H9 (cell line): ENCODE measurements around the gene GDPGP1. TPM values are rescaled to one million over a fixed set of nuclear protein-coding genes. Genes with fewer than 3 reads are reported as not detected.

ENCODE experiments used
- DNase-seq: peaks from one replicate; pipeline ENCODE4 v3.0.0-alpha.2; 2017
- H2AFZ ChIP-seq: one replicate; pipeline ENCODE4 v1.6.1; 2013; ENCODE audit warnings: mild to moderate bottlenecking, low read length, control low read depth, moderate library complexity
- H2AK5ac ChIP-seq: 2 replicates; pipeline ENCODE4 v1.6.1; 2013; ENCODE audit warnings: low read length, control low read depth, mixed read lengths; ENCODE audit not compliant: insufficient read length
- H2BK120ac ChIP-seq: one replicate; pipeline ENCODE4 v1.6.1; 2013; ENCODE audit warnings: low read depth, mild to moderate bottlenecking, low read length, control low read depth, inconsistent platforms; ENCODE audit not compliant: poor library complexity, severe bottlenecking
- H2BK12ac ChIP-seq: 2 replicates; pipeline ENCODE4 v1.6.1; 2013; ENCODE audit warnings: low read length, control low read depth, mixed read lengths, low read depth; ENCODE audit not compliant: insufficient read length
- H2BK15ac ChIP-seq: 2 replicates; pipeline ENCODE4 v1.6.1; 2013; ENCODE audit warnings: low read depth, low read length, control low read depth
- H2BK20ac ChIP-seq: one replicate; pipeline ENCODE4 v1.6.1; 2013; ENCODE audit warnings: low read depth, mild to moderate bottlenecking, low read length, control low read depth, inconsistent platforms; ENCODE audit not compliant: poor library complexity, severe bottlenecking
- H2BK5ac ChIP-seq: 2 replicates; pipeline ENCODE4 v1.6.1; 2013; ENCODE audit warnings: low read length, control low read depth, mixed read lengths; ENCODE audit not compliant: insufficient read length
- H3K14ac ChIP-seq: 2 replicates; pipeline ENCODE4 v1.6.1; 2013; ENCODE audit warnings: low read length, control low read depth; ENCODE audit not compliant: insufficient read depth
- H3K18ac ChIP-seq: 2 replicates; pipeline ENCODE4 v1.6.1; 2013; ENCODE audit warnings: low read depth, mild to moderate bottlenecking, mixed read lengths, low read length, control low read depth; ENCODE audit not compliant: insufficient read length
- H3K23ac ChIP-seq: 2 replicates; pipeline ENCODE4 v1.6.1; 2013; ENCODE audit warnings: low read length, control low read depth, mixed read lengths, low read depth; ENCODE audit not compliant: insufficient read length
- H3K23me2 ChIP-seq: 2 replicates; pipeline ENCODE4 v1.6.1; 2013; ENCODE audit warnings: low read depth, mild to moderate bottlenecking, mixed read lengths, low read length, control low read depth; ENCODE audit not compliant: insufficient read length, poor library complexity, severe bottlenecking
- H3K27ac ChIP-seq: 2 replicates; pipeline ENCODE4 v1.5.1; 2013; ENCODE audit warnings: low read length, control low read depth, mixed read lengths, low read depth; ENCODE audit not compliant: insufficient read length
- H3K27me3 ChIP-seq: 2 replicates; pipeline ENCODE4 v1.6.1; 2013; ENCODE audit warnings: low read length, control low read depth, inconsistent platforms; ENCODE audit not compliant: insufficient read depth
- H3K4ac ChIP-seq: 2 replicates; pipeline ENCODE4 v1.6.1; 2013; ENCODE audit warnings: low read depth, mild to moderate bottlenecking, control low read depth, inconsistent platforms, low read length, moderate library complexity
- H3K4me1 ChIP-seq: 2 replicates; pipeline ENCODE4 v1.6.1; 2013; ENCODE audit warnings: low read length, control low read depth, inconsistent platforms; ENCODE audit not compliant: insufficient read depth
- H3K4me2 ChIP-seq: 2 replicates; pipeline ENCODE4 v1.6.1; 2013; ENCODE audit warnings: low read length, control low read depth, mixed read lengths; ENCODE audit not compliant: insufficient read length, insufficient read depth
- H3K56ac ChIP-seq: 2 replicates; pipeline ENCODE4 v1.6.1; 2013; ENCODE audit warnings: low read depth, mild to moderate bottlenecking, mixed read lengths, low read length, control low read depth; ENCODE audit not compliant: insufficient read length
- H3K79me1 ChIP-seq: 2 replicates; pipeline ENCODE4 v1.6.1; 2013; ENCODE audit warnings: low read depth, mild to moderate bottlenecking, moderate library complexity, low read length, control low read depth, inconsistent platforms; ENCODE audit not compliant: insufficient read depth, poor library complexity, severe bottlenecking
- H3K79me2 ChIP-seq: 2 replicates; pipeline ENCODE4 v1.6.1; 2013; ENCODE audit warnings: low read length, control low read depth, inconsistent platforms; ENCODE audit not compliant: insufficient read depth
- H3K9ac ChIP-seq: 2 replicates; pipeline ENCODE4 v1.6.1; 2013; ENCODE audit warnings: low read length, control low read depth, mixed read lengths; ENCODE audit not compliant: insufficient read length; ENCODE audit errors: extremely low read depth
- H3K9me3 ChIP-seq: one replicate; pipeline ENCODE4 v1.6.1; 2013; ENCODE audit warnings: low read depth, low read length, inconsistent platforms; ENCODE audit not compliant: control insufficient read depth
- H3T11ph ChIP-seq: one replicate; pipeline ENCODE4 v1.6.1; 2013; ENCODE audit warnings: mild to moderate bottlenecking, low read length, control low read depth, inconsistent platforms
- H4K20me1 ChIP-seq: one replicate; pipeline ENCODE4 v1.6.1; 2013; ENCODE audit not compliant: control insufficient read depth, insufficient read length, insufficient read depth
- H4K5ac ChIP-seq: 2 replicates; pipeline ENCODE4 v1.6.1; 2013; ENCODE audit warnings: low read depth, mild to moderate bottlenecking, mixed read lengths, low read length, control low read depth; ENCODE audit not compliant: insufficient read length
- H4K8ac ChIP-seq: replicated peaks from 2 replicates; pipeline ENCODE4 v1.6.1; 2013; ENCODE audit warnings: low read length, control low read depth, mixed read lengths, low read depth; ENCODE audit not compliant: insufficient read length
- H4K91ac ChIP-seq: 2 replicates; pipeline ENCODE4 v1.6.1; 2013; ENCODE audit warnings: low read depth, mild to moderate bottlenecking, moderate library complexity, mixed read lengths, low read length, control low read depth; ENCODE audit not compliant: insufficient read length
- H3K27ac Mint-ChIP-seq, 3 experiments: 2 replicates in 2 of 3; 3 replicates in 1 of 3; pipeline ENCODE4 v1.8.0; 2020 to 2021; ENCODE audit warnings: mixed read lengths in 3 of 3, mild to moderate bottlenecking in 1 of 3, moderate library complexity in 1 of 3
- H3K27me3 Mint-ChIP-seq: 2 replicates; pipeline ENCODE4 v1.8.0; 2021; ENCODE audit warnings: low read depth, mild to moderate bottlenecking, moderate library complexity, mixed read lengths
- H3K36me3 Mint-ChIP-seq, 3 experiments: 2 replicates in 2 of 3; 3 replicates in 1 of 3; pipeline ENCODE4 v1.8.0; 2020 to 2021; ENCODE audit warnings: low read depth in 3 of 3, mixed read lengths in 3 of 3; ENCODE audit not compliant: insufficient read depth in 1 of 3
- H3K4me1 Mint-ChIP-seq, 2 experiments: 2 replicates each; pipeline ENCODE4 v1.8.0; 2020; ENCODE audit warnings: mixed read lengths in 2 of 2
- H3K4me3 Mint-ChIP-seq, 2 experiments: 2 replicates in 1 of 2; 3 replicates in 1 of 2; pipeline ENCODE4 v1.8.0; 2020 to 2021; ENCODE audit warnings: mild to moderate bottlenecking in 2 of 2, mixed read lengths in 2 of 2, moderate library complexity in 1 of 2
- H3K9me3 Mint-ChIP-seq, 2 experiments: 2 replicates in 1 of 2; 3 replicates in 1 of 2; pipeline ENCODE4 v1.8.0; 2020; ENCODE audit warnings: mild to moderate bottlenecking in 2 of 2, mixed read lengths in 2 of 2, moderate library complexity in 1 of 2
- WGBS: extraction: QIAGEN DNeasy Blood & Tissue Kit; methylation state at CpG from one replicate; pipeline ENCODE4 v1.1.7; 2013; ENCODE audit warnings: missing lambda C conversion rate, low lambda C conversion rate, mixed read lengths; ENCODE audit not compliant: insufficient read length; ENCODE audit errors: extremely low coverage; 5-methylcytosine and 5-hydroxymethylcytosine counted together
- total RNA-seq: library from RNA; stranded (reverse); gene quantifications from 2 replicates; pipeline ENCODE4 v1.2.1, GENCODE V29; 2021
- TF ChIP-seq, protein P1 (sequence below): fragments of 200-600 bp; sonication (generic); conservative IDR thresholded peaks from 3 replicates; pipeline ENCODE4 v1.8.0; 2021; ENCODE audit warnings: antibody characterized with exemption, mild to moderate bottlenecking

The GDPGP1 gene
- total RNA-seq, 1 experiment from 2014 or later, result 6.7 TPM

DNA sequence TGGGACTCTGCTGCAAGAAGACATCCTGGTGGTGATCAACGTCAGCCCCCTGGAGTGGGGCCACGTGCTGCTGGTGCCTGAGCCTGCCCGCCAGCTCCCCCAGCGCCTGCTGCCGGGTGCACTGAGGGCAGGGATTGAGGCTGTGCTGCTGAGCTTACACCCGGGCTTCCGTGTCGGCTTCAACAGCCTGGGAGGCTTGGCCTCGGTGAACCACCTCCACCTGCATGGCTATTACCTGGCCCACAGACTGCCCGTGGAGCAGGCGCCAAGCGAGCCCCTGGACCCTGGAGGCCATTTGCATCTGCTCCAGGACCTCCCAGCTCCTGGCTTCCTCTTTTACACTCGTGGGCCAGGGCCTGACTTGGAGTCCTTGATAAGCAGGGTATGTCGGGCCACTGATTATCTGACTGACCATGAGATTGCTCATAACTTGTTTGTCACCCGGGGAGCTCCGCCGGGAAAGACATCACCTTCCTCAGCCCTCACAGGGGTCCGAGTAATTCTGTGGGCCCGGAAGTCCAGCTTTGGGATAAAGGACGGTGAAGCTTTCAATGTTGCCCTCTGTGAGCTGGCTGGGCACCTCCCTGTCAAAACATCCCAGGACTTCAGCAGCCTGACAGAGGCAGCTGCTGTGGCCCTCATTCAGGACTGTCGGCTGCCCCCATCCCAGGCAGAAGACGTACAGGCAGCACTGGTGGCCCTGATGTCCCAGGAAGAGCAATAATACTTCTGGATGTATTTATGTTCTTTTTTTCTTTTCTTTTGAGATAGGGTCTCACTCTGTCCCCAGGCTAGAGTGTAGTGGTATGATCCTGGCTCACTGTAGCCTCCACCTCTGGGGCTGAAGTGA is 7.6 kb downstream of the GDPGP1 start:
- H3K79me1 ChIP-seq, result no peaks in the 10 kb centered on the region
- no peak overlapping the region for H3K27ac Mint-ChIP-seq
- no peak overlapping the region for H4K5ac ChIP-seq
- no peak overlapping the region for H2BK20ac ChIP-seq
- no CpG with 5 or more reads among the region's 22 CpGs for WGBS
- no peaks in the 10 kb centered on the region for H3K23me2 ChIP-seq
- no peak overlapping the region for H2BK12ac ChIP-seq
- no peak overlapping the region for H2AFZ ChIP-seq
- no peak overlapping the region for H3T11ph ChIP-seq
- no peak overlapping the region for H3K14ac ChIP-seq
- H2AK5ac ChIP-seq, result no peak overlapping the region
- H2BK5ac ChIP-seq, result no peak overlapping the region
- H3K27me3 ChIP-seq, result no peaks in the 10 kb centered on the region
- H4K8ac ChIP-seq, result no peak overlapping the region
- H3K4me1 ChIP-seq, result no peaks in the 10 kb centered on the region
- no peaks in the 10 kb centered on the region for H3K9me3 ChIP-seq
- TF ChIP-seq, protein P1, sequence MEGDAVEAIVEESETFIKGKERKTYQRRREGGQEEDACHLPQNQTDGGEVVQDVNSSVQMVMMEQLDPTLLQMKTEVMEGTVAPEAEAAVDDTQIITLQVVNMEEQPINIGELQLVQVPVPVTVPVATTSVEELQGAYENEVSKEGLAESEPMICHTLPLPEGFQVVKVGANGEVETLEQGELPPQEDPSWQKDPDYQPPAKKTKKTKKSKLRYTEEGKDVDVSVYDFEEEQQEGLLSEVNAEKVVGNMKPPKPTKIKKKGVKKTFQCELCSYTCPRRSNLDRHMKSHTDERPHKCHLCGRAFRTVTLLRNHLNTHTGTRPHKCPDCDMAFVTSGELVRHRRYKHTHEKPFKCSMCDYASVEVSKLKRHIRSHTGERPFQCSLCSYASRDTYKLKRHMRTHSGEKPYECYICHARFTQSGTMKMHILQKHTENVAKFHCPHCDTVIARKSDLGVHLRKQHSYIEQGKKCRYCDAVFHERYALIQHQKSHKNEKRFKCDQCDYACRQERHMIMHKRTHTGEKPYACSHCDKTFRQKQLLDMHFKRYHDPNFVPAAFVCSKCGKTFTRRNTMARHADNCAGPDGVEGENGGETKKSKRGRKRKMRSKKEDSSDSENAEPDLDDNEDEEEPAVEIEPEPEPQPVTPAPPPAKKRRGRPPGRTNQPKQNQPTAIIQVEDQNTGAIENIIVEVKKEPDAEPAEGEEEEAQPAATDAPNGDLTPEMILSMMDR, result no peak
- H3K9me3 Mint-ChIP-seq, result no peaks in the 10 kb centered on the region
- no peak for DNase-seq
- H3K79me2 ChIP-seq, result no peaks in the 10 kb centered on the region
- no peak overlapping the region for H3K4me2 ChIP-seq
- no peak overlapping the region for H3K23ac ChIP-seq
- H2BK15ac ChIP-seq, result no peak overlapping the region
- no peak overlapping the region for H3K27ac ChIP-seq
- H3K36me3 Mint-ChIP-seq, result peaks cover 3 to 12% (median 8%) of the 10 kb centered on the region in 3 experiments; a peak in 6 of 7 replicates
- H2BK120ac ChIP-seq, result no peak overlapping the region
- H4K91ac ChIP-seq, result no peak overlapping the region
- H3K4me1 Mint-ChIP-seq, result no peaks in the 10 kb centered on the region
- no peak overlapping the region for H3K4me3 Mint-ChIP-seq
- no peak overlapping the region for H3K4ac ChIP-seq
- H4K20me1 ChIP-seq, result no peaks in the 10 kb centered on the region
- H3K9ac ChIP-seq, result no peak overlapping the region
- no peak overlapping the region for H3K18ac ChIP-seq
- H3K56ac ChIP-seq, result no peak overlapping the region
- H3K27me3 Mint-ChIP-seq, result no peaks in the 10 kb centered on the region
